HEK293 (cell line): ENCODE results near the gene LDHD.

Source experiments
- GLIS2 ChIP-seq: fragments of 450-650 bp; formaldehyde crosslinking; IDR thresholded peaks from 2 replicates; pipeline ENCODE4 v1.5.1; 2016; ENCODE audit warnings: missing biosample characterization, missing genetic modification characterization
- KLF10 ChIP-seq: fragments of 450-650 bp; IDR thresholded peaks from 2 replicates; pipeline ENCODE4 v1.5.1; 2018; ENCODE audit warnings: missing biosample characterization, mild to moderate bottlenecking, missing genetic modification characterization
- KLF16 ChIP-seq: fragments of 450-650 bp; formaldehyde crosslinking; IDR thresholded peaks from 2 replicates; pipeline ENCODE4 v1.5.1; 2017; ENCODE audit warnings: missing biosample characterization, missing genetic modification characterization
- KLF8 ChIP-seq: fragments of 450-650 bp; formaldehyde crosslinking; IDR thresholded peaks from 2 replicates; pipeline ENCODE4 v1.5.1; 2016; ENCODE audit warnings: missing biosample characterization, missing genetic modification characterization
- KLF9 ChIP-seq: fragments of 450-650 bp; formaldehyde crosslinking; IDR thresholded peaks from 2 replicates; pipeline ENCODE4 v1.5.1; 2016; ENCODE audit warnings: missing biosample characterization, missing genetic modification characterization, low read depth
- OSR2 ChIP-seq: fragments of 450-650 bp; formaldehyde crosslinking; IDR thresholded peaks from 2 replicates; pipeline ENCODE4 v1.5.1; 2016; ENCODE audit warnings: missing biosample characterization, missing genetic modification characterization
- SP2 ChIP-seq: fragments of 450-650 bp; formaldehyde crosslinking; IDR thresholded peaks from 2 replicates; pipeline ENCODE4 v1.5.1; 2016; ENCODE audit warnings: missing biosample characterization, missing genetic modification characterization
- SP7 ChIP-seq: fragments of 450-650 bp; formaldehyde crosslinking; IDR thresholded peaks from 2 replicates; pipeline ENCODE4 v1.5.1; 2016; ENCODE audit warnings: missing biosample characterization, missing genetic modification characterization
- WT1 ChIP-seq: fragments of 450-650 bp; formaldehyde crosslinking; IDR thresholded peaks from 2 replicates; pipeline ENCODE4 v1.5.1; 2016; ENCODE audit warnings: missing biosample characterization, missing genetic modification characterization
- ZBTB20 ChIP-seq: fragments of 450-650 bp; formaldehyde crosslinking; IDR thresholded peaks from 2 replicates; pipeline ENCODE4 v1.5.1; 2016; ENCODE audit warnings: missing biosample characterization, missing genetic modification characterization
- ZBTB48 ChIP-seq: fragments of 450-650 bp; formaldehyde crosslinking; IDR thresholded peaks from 2 replicates; pipeline ENCODE4 v1.5.1; 2016; ENCODE audit warnings: missing biosample characterization, missing genetic modification characterization
- ZFHX2 ChIP-seq: fragments of 450-650 bp; formaldehyde crosslinking; conservative IDR thresholded peaks from 2 replicates; pipeline ENCODE4 v1.5.1; 2016; ENCODE audit warnings: missing biosample characterization, missing genetic modification characterization
- ZNF133 ChIP-seq: fragments of 450-650 bp; formaldehyde crosslinking; IDR thresholded peaks from 2 replicates; pipeline ENCODE4 v1.5.1; 2016; ENCODE audit warnings: missing biosample characterization, missing genetic modification characterization
- ZNF16 ChIP-seq: fragments of 450-650 bp; formaldehyde crosslinking; IDR thresholded peaks from 2 replicates; pipeline ENCODE4 v1.5.1; 2016; ENCODE audit warnings: low read depth, missing biosample characterization, missing genetic modification characterization
- ZNF221 ChIP-seq: fragments of 450-650 bp; formaldehyde crosslinking; IDR thresholded peaks from 2 replicates; pipeline ENCODE4 v1.5.1; 2017; ENCODE audit warnings: missing biosample characterization, missing genetic modification characterization, borderline replicate concordance
- ZNF341 ChIP-seq: fragments of 450-650 bp; formaldehyde crosslinking; IDR thresholded peaks from 2 replicates; pipeline ENCODE4; 2016; ENCODE audit warnings: low read depth, missing biosample characterization, missing genetic modification characterization
- ZNF391 ChIP-seq: fragments of 450-650 bp; formaldehyde crosslinking; IDR thresholded peaks from 2 replicates; pipeline ENCODE4 v1.5.1; 2016; ENCODE audit warnings: low read depth, missing biosample characterization, missing genetic modification characterization, borderline replicate concordance
- ZNF610 ChIP-seq: fragments of 450-650 bp; formaldehyde crosslinking; IDR thresholded peaks from 2 replicates; pipeline ENCODE4 v1.5.1; 2016; ENCODE audit warnings: missing biosample characterization, missing genetic modification characterization, borderline replicate concordance
- ZNF654 ChIP-seq: fragments of 450-650 bp; formaldehyde crosslinking; IDR thresholded peaks from 2 replicates; pipeline ENCODE4 v1.5.1; 2016; ENCODE audit warnings: low read depth, missing biosample characterization, missing genetic modification characterization
- ZNF768 ChIP-seq: fragments of 450-650 bp; formaldehyde crosslinking; IDR thresholded peaks from 2 replicates; pipeline ENCODE4 v1.5.1; 2018; ENCODE audit warnings: missing biosample characterization, mild to moderate bottlenecking, missing genetic modification characterization
- ZNF777 ChIP-seq: fragments of 450-650 bp; formaldehyde crosslinking; IDR thresholded peaks from 2 replicates; pipeline ENCODE4 v1.5.1; 2017; ENCODE audit warnings: missing biosample characterization, missing genetic modification characterization, borderline replicate concordance
- ZNF785 ChIP-seq: fragments of 450-650 bp; formaldehyde crosslinking; IDR thresholded peaks from 2 replicates; pipeline ENCODE4 v1.5.1; 2016; ENCODE audit warnings: missing biosample characterization, missing genetic modification characterization
- ZNF792 ChIP-seq: fragments of 450-650 bp; formaldehyde crosslinking; IDR thresholded peaks from 2 replicates; pipeline ENCODE4 v1.5.1; 2016; ENCODE audit warnings: missing biosample characterization, missing genetic modification characterization
- ZXDB ChIP-seq: fragments of 450-650 bp; formaldehyde crosslinking; IDR thresholded peaks from 2 replicates; pipeline ENCODE4 v1.5.1; 2016; ENCODE audit warnings: missing biosample characterization, missing genetic modification characterization
- TF ChIP-seq, protein P1 (sequence below): fragments of 450-650 bp; formaldehyde crosslinking; IDR thresholded peaks from 2 replicates; pipeline ENCODE4 v1.5.1; 2016; ENCODE audit warnings: missing biosample characterization, missing genetic modification characterization
- TF ChIP-seq, protein P2 (sequence below): fragments of 450-650 bp; IDR thresholded peaks from 2 replicates; pipeline ENCODE4 v1.5.1; 2018; ENCODE audit warnings: missing biosample characterization, missing genetic modification characterization
- TF ChIP-seq, protein P3 (sequence below): fragments of 450-650 bp; formaldehyde crosslinking; optimal IDR thresholded peaks from 2 replicates; pipeline ENCODE3; 2016; ENCODE audit warnings: missing biosample characterization, mild to moderate bottlenecking, missing genetic modification characterization
- TF ChIP-seq, protein P4 (sequence below): fragments of 450-650 bp; formaldehyde crosslinking; IDR thresholded peaks from 2 replicates; pipeline ENCODE4 v1.5.1; 2017; ENCODE audit warnings: missing biosample characterization, missing genetic modification characterization
- TF ChIP-seq, protein P5 (sequence below): sonication (generic); formaldehyde crosslinking; IDR thresholded peaks from 2 replicates; pipeline ENCODE4 v1.8.1; 2022; ENCODE audit warnings: mild to moderate bottlenecking, moderate library complexity, missing genetic modification reagents
- TF ChIP-seq, protein P6 (sequence below): fragments of 450-650 bp; formaldehyde crosslinking; IDR thresholded peaks from 2 replicates; pipeline ENCODE4 v1.5.1; 2017; ENCODE audit warnings: missing biosample characterization, mild to moderate bottlenecking, missing genetic modification characterization, moderate library complexity

LDHD gene

DNA sequence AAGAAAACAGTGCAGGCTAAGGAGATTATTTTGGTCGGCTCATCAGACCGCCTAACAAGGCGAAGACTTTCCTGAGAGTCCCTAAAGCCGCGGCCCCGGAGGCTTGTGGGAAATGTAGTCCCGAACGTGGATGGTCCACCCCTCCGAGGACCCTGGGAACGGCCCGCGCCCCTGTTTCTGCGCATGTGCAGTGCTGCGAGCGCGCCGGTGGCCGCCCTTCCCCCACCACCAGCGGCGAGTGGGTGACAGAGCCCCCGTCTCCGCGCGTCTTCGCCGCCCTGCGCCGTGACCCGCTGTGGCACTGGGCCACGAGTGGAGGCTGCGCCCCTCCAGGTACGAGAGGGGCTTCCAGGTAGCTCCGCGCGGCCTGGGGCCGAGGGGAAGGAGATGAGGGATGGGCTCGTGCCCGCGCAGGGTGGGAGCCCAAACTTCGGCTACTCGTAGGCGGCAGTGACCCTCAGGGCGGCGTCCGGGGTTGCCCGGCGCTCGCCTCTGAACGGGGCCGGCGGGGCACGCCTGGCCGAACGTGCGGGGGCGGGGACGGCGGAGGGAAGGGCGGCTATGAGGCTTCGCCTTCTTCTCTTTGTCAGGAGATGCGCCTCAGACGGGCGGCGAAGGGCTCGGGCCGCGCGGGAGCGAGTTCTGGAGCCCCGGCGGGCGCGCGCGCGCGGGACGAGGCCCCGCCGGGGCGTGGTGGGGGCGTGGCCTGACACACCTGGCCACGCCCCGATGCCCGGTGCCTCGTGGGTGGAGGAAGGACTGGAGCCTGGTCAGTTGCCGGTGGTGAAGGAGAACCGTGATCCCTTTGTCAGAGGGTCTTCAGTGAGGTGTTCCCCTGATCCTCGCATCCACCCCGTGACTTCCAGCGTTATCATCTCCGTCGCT, 32.0 kb upstream of the LDHD start, which contains the start of gene ZFP1 (continued):
- TF ChIP-seq, protein P1, sequence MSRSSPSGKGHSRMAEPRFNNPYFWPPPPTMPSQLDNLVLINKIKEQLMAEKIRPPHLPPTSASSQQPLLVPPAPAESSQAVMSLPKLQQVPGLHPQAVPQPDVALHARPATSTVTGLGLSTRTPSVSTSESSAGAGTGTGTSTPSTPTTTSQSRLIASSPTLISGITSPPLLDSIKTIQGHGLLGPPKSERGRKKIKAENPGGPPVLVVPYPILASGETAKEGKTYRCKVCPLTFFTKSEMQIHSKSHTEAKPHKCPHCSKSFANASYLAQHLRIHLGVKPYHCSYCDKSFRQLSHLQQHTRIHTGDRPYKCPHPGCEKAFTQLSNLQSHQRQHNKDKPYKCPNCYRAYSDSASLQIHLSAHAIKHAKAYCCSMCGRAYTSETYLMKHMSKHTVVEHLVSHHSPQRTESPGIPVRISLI: no peak
- TF ChIP-seq, protein P2, sequence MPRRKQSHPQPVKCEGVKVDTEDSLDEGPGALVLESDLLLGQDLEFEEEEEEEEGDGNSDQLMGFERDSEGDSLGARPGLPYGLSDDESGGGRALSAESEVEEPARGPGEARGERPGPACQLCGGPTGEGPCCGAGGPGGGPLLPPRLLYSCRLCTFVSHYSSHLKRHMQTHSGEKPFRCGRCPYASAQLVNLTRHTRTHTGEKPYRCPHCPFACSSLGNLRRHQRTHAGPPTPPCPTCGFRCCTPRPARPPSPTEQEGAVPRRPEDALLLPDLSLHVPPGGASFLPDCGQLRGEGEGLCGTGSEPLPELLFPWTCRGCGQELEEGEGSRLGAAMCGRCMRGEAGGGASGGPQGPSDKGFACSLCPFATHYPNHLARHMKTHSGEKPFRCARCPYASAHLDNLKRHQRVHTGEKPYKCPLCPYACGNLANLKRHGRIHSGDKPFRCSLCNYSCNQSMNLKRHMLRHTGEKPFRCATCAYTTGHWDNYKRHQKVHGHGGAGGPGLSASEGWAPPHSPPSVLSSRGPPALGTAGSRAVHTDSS: 0 out of 2 replicates have a peak, but pooled peaks have one; percentile 2
- TF ChIP-seq ZNF391 (tag by site-specific recombination) (peak; percentile 83; the same call in 1 of the 2 replicates), ZXDB (tag by site-specific recombination) (peak; percentile 97), ZNF221 (no peak), KLF9 (tag by site-specific recombination) (peak; percentile 80), ZNF16 (no peak), KLF16 (peak; percentile 80), KLF8 (peak; percentile 71), ZBTB48 (tag by site-specific recombination) (peak; percentile 100), SP7 (tag by site-specific recombination) (peak; percentile 86), ZNF792 (no peak), SP2 (tag by site-specific recombination) (peak; percentile 46), ZFHX2 (peak; percentile 94), ZNF777 (peak; percentile 68; the same call in 1 of the 2 replicates), ZBTB20 (peak; percentile 73; the same call in 1 of the 2 replicates), ZNF768 (tag by site-specific recombination) (no peak), ZNF610 (peak; percentile 71; the same call in 1 of the 2 replicates), ZNF785 (tag by site-specific recombination) (0 out of 2 replicates have a peak, but pooled peaks have one; percentile 10), KLF10 (tag by site-specific recombination) (peak; percentile 67; the same call in 1 of the 2 replicates), ZNF654 (tag by site-specific recombination) (no peak), OSR2 (tag by site-specific recombination) (0 out of 2 replicates have a peak, but pooled peaks have one; percentile 22), GLIS2 (tag by site-specific recombination) (peak; percentile 80), WT1 (tag by site-specific recombination) (peak; percentile 54; the same call in 1 of the 2 replicates), ZNF133 (tag by site-specific recombination) (0 out of 2 replicates have a peak, but pooled peaks have one; percentile 9), ZNF341 (tag by site-specific recombination) (0 out of 2 replicates have a peak, but pooled peaks have one; percentile 26)
- TF ChIP-seq, protein P3, sequence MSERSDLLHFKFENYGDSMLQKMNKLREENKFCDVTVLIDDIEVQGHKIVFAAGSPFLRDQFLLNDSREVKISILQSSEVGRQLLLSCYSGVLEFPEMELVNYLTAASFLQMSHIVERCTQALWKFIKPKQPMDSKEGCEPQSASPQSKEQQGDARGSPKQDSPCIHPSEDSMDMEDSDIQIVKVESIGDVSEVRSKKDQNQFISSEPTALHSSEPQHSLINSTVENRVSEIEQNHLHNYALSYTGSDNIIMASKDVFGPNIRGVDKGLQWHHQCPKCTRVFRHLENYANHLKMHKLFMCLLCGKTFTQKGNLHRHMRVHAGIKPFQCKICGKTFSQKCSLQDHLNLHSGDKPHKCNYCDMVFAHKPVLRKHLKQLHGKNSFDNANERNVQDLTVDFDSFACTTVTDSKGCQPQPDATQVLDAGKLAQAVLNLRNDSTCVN (tag by site-specific recombination): peak; percentile 98
- TF ChIP-seq, protein P4, sequence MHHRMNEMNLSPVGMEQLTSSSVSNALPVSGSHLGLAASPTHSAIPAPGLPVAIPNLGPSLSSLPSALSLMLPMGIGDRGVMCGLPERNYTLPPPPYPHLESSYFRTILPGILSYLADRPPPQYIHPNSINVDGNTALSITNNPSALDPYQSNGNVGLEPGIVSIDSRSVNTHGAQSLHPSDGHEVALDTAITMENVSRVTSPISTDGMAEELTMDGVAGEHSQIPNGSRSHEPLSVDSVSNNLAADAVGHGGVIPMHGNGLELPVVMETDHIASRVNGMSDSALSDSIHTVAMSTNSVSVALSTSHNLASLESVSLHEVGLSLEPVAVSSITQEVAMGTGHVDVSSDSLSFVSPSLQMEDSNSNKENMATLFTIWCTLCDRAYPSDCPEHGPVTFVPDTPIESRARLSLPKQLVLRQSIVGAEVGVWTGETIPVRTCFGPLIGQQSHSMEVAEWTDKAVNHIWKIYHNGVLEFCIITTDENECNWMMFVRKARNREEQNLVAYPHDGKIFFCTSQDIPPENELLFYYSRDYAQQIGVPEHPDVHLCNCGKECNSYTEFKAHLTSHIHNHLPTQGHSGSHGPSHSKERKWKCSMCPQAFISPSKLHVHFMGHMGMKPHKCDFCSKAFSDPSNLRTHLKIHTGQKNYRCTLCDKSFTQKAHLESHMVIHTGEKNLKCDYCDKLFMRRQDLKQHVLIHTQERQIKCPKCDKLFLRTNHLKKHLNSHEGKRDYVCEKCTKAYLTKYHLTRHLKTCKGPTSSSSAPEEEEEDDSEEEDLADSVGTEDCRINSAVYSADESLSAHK: peak; percentile 58; the same call in 1 of the 2 replicates
- TF ChIP-seq, protein P5, sequence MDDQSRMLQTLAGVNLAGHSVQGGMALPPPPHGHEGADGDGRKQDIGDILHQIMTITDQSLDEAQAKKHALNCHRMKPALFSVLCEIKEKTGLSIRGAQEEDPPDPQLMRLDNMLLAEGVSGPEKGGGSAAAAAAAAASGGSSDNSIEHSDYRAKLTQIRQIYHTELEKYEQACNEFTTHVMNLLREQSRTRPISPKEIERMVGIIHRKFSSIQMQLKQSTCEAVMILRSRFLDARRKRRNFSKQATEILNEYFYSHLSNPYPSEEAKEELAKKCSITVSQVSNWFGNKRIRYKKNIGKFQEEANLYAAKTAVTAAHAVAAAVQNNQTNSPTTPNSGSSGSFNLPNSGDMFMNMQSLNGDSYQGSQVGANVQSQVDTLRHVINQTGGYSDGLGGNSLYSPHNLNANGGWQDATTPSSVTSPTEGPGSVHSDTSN (CRISPR knock-in tag): peak; percentile 91
- TF ChIP-seq, protein P6, sequence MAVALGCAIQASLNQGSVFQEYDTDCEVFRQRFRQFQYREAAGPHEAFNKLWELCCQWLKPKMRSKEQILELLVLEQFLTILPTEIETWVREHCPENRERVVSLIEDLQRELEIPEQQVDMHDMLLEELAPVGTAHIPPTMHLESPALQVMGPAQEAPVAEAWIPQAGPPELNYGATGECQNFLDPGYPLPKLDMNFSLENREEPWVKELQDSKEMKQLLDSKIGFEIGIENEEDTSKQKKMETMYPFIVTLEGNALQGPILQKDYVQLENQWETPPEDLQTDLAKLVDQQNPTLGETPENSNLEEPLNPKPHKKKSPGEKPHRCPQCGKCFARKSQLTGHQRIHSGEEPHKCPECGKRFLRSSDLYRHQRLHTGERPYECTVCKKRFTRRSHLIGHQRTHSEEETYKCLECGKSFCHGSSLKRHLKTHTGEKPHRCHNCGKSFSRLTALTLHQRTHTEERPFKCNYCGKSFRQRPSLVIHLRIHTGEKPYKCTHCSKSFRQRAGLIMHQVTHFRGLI (tag by site-specific recombination): peak; percentile 56; the same call in 1 of the 2 replicates
